NCI-H2227 treated with DMSO at 0.1 percent for 48 hours (cell line): ENCODE data around the gene DMP1.
"Not testable (repeated sequence)": the region's sequence is repeated elsewhere in the genome, so short reads cannot be mapped to it uniquely, and the experiment has no call there.

Experiments used
- DNase-seq: peaks from one replicate; lab custom pipeline; 2025; lab: John Stamatoyannopoulos, UW

DMP1 gene

DNA sequence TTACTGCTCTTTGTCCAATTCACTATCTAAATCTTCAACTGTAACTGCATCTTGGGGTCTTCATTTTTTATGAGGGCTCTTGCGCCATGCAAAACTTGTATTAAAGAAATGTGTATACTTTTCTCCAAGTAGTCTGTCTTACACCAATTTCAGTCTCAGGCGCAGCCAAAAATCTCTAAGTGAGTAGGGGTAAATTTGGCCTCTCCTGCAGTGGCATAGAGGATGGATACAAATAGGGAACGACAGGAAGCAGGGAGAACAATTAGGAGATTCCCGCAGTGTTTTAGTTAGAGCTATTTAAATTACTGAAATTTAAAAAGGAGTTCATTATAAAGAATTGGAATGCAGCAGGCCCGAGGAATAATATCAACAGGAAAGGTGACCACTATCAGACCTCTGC, 30.2 kb downstream of the DMP1 start:
- no peak for DNase-seq

DNA sequence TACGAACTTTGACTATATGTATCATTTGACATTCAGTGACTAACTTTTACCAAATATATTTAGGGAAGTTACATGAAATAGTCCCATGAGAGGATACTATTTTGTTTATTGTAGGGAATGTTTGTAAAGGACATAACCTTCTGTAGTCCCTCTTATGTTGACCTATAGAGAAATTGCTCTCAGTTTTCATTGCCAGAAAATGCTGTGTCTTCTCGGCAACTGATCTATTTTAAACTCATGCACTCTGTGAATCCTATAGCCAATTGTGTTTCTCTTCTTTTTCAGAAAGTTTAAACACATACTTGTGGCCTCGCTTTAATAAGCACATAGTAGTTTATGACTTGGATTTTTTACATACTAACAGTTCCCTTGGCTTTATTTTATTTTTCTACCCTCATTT, 38.2 kb downstream of the DMP1 start:
- no peak for DNase-seq

DNA sequence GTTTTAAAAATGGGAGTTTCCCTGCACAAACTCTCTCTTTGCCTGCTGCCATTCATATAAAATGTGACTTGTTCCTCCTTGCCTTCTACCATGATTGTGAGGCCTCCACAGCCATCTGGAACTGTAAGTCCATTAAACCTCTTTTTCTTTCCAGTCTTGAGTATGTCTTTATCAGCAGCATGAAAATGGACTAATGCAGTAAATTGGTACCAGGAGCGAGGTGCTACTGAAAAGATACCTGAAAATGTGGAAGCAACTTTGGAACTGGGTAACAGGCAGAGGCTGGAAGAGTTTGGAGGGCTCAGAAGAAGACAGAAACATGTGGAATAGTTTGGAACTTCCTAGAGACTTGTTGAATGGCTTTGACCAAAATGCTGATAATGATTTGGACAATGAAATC, 40.9 kb downstream of the DMP1 start:
- DNase-seq: not testable (repeated sequence)

DNA sequence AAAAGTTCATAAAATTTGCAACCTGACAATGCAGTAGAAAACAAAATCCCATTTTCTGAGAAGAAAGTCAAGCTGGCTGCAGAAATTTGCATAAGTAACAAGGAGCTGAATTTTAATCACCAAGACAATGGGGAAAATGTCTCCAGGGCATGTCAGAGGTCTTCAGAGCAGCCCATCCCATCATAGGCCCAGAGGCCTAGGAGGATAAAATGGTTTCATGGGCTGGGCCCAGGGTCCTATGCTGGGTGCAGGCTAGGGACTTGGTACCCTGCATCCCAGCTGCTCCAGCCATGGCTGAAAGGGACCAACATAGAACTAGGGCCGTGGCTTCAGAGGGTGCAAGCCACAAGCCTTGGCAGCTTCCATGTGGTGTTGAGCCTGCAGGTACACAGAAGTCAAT, 42.0 kb downstream of the DMP1 start:
- DNase-seq: not testable (repeated sequence)

DNA sequence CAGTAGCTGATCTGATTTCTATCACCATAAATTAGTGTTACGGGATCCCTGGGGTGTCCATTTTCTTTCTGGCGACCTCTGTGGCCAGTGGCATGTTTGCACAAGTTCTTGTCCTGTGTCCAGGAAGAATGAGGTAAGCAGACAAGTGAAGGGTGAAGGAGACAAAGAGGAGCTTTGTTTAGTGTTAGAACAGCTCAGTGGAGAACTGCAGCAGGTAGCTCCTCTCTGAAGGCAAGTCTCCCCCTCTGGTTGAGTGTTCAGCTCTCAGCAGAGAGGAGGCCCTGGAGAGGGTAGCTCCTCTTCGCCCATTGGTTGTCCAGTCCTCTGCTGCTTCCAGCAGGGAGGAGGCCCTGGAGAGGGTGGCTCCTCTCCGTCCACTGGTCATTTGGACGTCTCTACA, 47.2 kb downstream of the DMP1 start:
- DNase-seq: no peak

DNA sequence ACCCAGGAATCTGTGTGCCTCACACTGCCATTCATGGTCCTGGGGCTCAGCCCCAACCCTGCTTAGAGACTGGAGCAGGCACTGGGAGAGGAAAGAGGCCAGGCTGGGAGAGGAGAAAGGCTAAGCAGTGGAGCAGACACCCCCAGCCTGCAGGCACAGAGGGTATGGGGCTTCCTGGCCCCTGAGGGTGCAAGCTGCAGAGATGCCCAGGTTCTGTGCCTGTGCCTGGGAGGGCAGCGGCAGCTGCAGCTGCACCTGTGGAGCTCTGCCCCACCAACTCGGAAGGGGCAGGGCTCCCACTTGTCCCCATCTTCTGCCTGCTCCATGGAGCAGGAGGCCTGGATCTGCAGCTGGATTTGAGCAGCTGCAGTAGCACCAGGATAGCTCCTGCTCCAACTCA, 47.9 kb downstream of the DMP1 start:
- DNase-seq: no peak

DNA sequence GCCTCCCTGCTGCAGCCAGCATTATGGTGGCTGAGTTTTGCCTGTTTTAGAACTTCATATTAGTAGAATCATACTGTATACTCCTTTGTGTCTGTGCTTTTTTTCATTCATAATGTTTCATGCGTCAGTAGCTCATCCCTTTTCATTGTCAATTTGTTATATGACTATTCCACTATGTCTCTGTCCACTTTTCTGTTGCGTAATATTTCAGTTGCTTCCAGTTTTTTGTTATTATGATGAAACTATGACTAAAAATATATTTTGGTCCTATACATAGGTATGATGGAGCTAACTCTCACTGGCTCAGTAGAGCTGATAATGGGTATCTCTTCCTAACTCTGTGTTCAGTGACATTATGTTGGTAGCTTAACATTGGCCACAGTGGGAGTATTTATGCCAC, 48.3 kb downstream of the DMP1 start:
- no peak for DNase-seq

DNA sequence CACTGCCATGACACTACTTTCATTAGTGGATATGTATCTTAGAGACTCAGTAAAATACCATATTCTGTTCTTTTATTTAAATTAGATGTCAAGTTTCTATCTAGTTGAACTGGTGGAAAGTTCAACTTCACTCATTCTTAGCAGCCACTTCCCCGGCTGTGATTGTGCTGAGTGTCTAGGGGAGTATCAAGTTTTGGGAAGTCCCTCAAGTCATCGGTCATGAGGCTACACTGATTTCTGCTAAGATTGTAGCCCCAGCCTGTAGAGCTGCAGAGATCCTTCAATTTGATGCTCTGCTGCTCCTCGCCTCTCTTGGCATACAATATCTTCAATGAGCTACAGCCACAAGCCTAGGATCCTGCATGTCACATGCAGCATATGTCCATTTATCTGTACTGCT, 53.9 kb downstream of the DMP1 start:
- DNase-seq: no peak

DNA sequence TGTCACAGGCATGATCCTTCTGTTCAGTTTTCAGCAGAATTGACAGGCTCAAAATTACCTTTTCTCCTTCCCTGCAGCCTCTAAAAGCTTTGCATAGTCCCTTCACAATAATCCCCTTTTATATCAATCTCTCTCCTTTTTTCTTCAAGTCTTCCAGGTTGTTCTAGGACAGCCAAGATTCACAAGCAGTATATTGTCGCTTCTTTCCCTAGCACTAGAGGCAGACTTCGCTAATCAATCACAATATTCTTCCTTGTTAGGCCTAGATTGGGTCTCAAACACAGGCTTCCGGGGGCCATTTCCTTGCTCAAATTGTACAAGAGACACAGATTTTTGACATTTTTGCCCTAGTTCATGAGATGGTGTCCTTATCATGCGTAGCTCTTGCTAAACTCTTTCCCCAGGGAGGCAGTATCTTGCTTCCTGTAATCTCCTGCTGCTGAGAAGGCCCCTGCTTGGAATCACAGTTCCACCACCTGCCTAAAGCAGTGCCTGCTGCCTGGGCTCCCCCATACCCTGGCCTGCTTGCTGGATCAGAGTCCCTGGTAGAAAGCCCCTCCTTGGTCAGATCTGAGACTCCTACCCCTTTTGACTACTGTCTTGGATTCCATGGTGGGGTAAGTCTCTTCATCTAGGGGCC, 57.3 kb downstream of the DMP1 start:
- DNase-seq: no peak
